Measurements from ENCODE around the gene CEP78.
"Not testable (repeated sequence)": the region's sequence is repeated elsewhere in the genome, so short reads cannot be mapped to it uniquely, and the experiment has no call there.

The CEP78 gene

GRCh38 chr9:78235762-78236550, at the start of gene CEP78:
CEP78 (plus strand) TSS chr9:78236075; CDS start chr9:78236351, 276 bp downstream.
- peaks cover 14% of the 10 kb centered on the region for H3K4me1 ChIP-seq (ENCODE audit: insufficient read depth, low read length)

GRCh38 chr9:78187763-78188484, 48.0 kb upstream of the CEP78 start:
- H3K4me3 ChIP-seq (ENCODE audit: low read length) = no peak overlapping the region
- no peak overlapping the region for H2AFZ ChIP-seq (ENCODE audit: low read depth, low read length)
- H3K9me3 ChIP-seq (ENCODE audit: low read length) = no peaks in the 10 kb centered on the region
- no peaks in the 10 kb centered on the region for H3K36me3 ChIP-seq (ENCODE audit: insufficient read depth, low read length)
- no peaks in the 10 kb centered on the region for H3K4me1 ChIP-seq (ENCODE audit: insufficient read depth, low read length)
- H3K27me3 ChIP-seq (ENCODE audit: insufficient read depth, low read length) = no peaks in the 10 kb centered on the region

More at GRCh38 chr9:78235762-78236550, at the start of gene CEP78:
- peak within 1 kb of the TSS; percentile 98 for H2AFZ ChIP-seq (ENCODE audit: low read depth, low read length)
- peak within 1 kb of the TSS; percentile 79 for H3K4me3 ChIP-seq (ENCODE audit: low read length)
- no peaks in the 10 kb centered on the region for H3K27me3 ChIP-seq (ENCODE audit: insufficient read depth, low read length)
- peaks cover 10% of the 10 kb centered on the region for H3K36me3 ChIP-seq (ENCODE audit: insufficient read depth, low read length)
- no peaks in the 10 kb centered on the region for H3K9me3 ChIP-seq (ENCODE audit: low read length)

- Histone ChIP-seq H3K9me3 (ENCODE audit: low read length) (no peaks in the 10 kb centered on the region), H3K4me1 (ENCODE audit: insufficient read depth, low read length) (no peaks in the 10 kb centered on the region), H3K36me3 (ENCODE audit: insufficient read depth, low read length) (no peaks in the 10 kb centered on the region), H2AFZ (ENCODE audit: low read depth, low read length) (no peak overlapping the region), H3K27me3 (ENCODE audit: insufficient read depth, low read length) (no peaks in the 10 kb centered on the region), H3K4me3 (ENCODE audit: low read length) (no peak overlapping the region)
These were observed 47.3 kb upstream of the CEP78 start for GRCh38 chr9:78188594-78188993.

GRCh38 chr9:78189001-78189400, 46.9 kb upstream of the CEP78 start:
- Histone ChIP-seq H3K4me3 (ENCODE audit: low read length) (no peak overlapping the region), H3K36me3 (ENCODE audit: insufficient read depth, low read length) (no peaks in the 10 kb centered on the region), H3K27me3 (ENCODE audit: insufficient read depth, low read length) (no peaks in the 10 kb centered on the region), H2AFZ (ENCODE audit: low read depth, low read length) (no peak overlapping the region), H3K9me3 (ENCODE audit: low read length) (no peaks in the 10 kb centered on the region), H3K4me1 (ENCODE audit: insufficient read depth, low read length) (no peaks in the 10 kb centered on the region)

GRCh38 chr9:78189461-78189860, 46.4 kb upstream of the CEP78 start:
- no peaks in the 10 kb centered on the region for H3K36me3 ChIP-seq (ENCODE audit: insufficient read depth, low read length)
- H2AFZ ChIP-seq (ENCODE audit: low read depth, low read length) = no peak overlapping the region
- no peak overlapping the region for H3K4me3 ChIP-seq (ENCODE audit: low read length)
- no peaks in the 10 kb centered on the region for H3K27me3 ChIP-seq (ENCODE audit: insufficient read depth, low read length)
- no peaks in the 10 kb centered on the region for H3K9me3 ChIP-seq (ENCODE audit: low read length)
- H3K4me1 ChIP-seq (ENCODE audit: insufficient read depth, low read length) = no peaks in the 10 kb centered on the region

GRCh38 chr9:78191931-78192330, 43.9 kb upstream of the CEP78 start:
- no peak overlapping the region for H3K4me3 ChIP-seq (ENCODE audit: low read length)
- H3K27me3 ChIP-seq (ENCODE audit: insufficient read depth, low read length) = no peaks in the 10 kb centered on the region
- H2AFZ ChIP-seq (ENCODE audit: low read depth, low read length) = no peak overlapping the region
- H3K4me1 ChIP-seq (ENCODE audit: insufficient read depth, low read length) = no peaks in the 10 kb centered on the region
- H3K9me3 ChIP-seq (ENCODE audit: low read length) = no peaks in the 10 kb centered on the region
- H3K36me3 ChIP-seq (ENCODE audit: insufficient read depth, low read length) = no peaks in the 10 kb centered on the region

- H3K9me3 ChIP-seq (ENCODE audit: low read length) = no peaks in the 10 kb centered on the region
- no peaks in the 10 kb centered on the region for H3K4me1 ChIP-seq (ENCODE audit: insufficient read depth, low read length)
- no peak overlapping the region for H2AFZ ChIP-seq (ENCODE audit: low read depth, low read length)
- no peaks in the 10 kb centered on the region for H3K36me3 ChIP-seq (ENCODE audit: insufficient read depth, low read length)
- H3K4me3 ChIP-seq (ENCODE audit: low read length) = no peak overlapping the region
- no peaks in the 10 kb centered on the region for H3K27me3 ChIP-seq (ENCODE audit: insufficient read depth, low read length)
These were observed 39.6 kb upstream of the CEP78 start for GRCh38 chr9:78196258-78196657.

- not testable (repeated sequence) for H3K9me3 ChIP-seq (ENCODE audit: low read length); H3K27me3 ChIP-seq (ENCODE audit: insufficient read depth, low read length); H3K4me3 ChIP-seq (ENCODE audit: low read length); H3K36me3 ChIP-seq (ENCODE audit: insufficient read depth, low read length); H2AFZ ChIP-seq (ENCODE audit: low read depth, low read length); H3K4me1 ChIP-seq (ENCODE audit: insufficient read depth, low read length)
These were observed 34.6 kb upstream of the CEP78 start for GRCh38 chr9:78201158-78201777.

- Histone ChIP-seq H3K4me3 (ENCODE audit: low read length) (no peak overlapping the region), H3K27me3 (ENCODE audit: insufficient read depth, low read length) (no peaks in the 10 kb centered on the region), H3K4me1 (ENCODE audit: insufficient read depth, low read length) (no peaks in the 10 kb centered on the region), H2AFZ (ENCODE audit: low read depth, low read length) (no peak overlapping the region), H3K36me3 (ENCODE audit: insufficient read depth, low read length) (no peaks in the 10 kb centered on the region), H3K9me3 (ENCODE audit: low read length) (no peaks in the 10 kb centered on the region)
These were observed 28.6 kb upstream of the CEP78 start for GRCh38 chr9:78207319-78207718.

GRCh38 chr9:78207901-78208300, 28.0 kb upstream of the CEP78 start:
- no peaks in the 10 kb centered on the region for H3K36me3 ChIP-seq (ENCODE audit: insufficient read depth, low read length)
- H3K9me3 ChIP-seq (ENCODE audit: low read length) = no peaks in the 10 kb centered on the region
- H3K4me1 ChIP-seq (ENCODE audit: insufficient read depth, low read length) = no peaks in the 10 kb centered on the region
- no peaks in the 10 kb centered on the region for H3K27me3 ChIP-seq (ENCODE audit: insufficient read depth, low read length)
- H3K4me3 ChIP-seq (ENCODE audit: low read length) = no peak overlapping the region
- H2AFZ ChIP-seq (ENCODE audit: low read depth, low read length) = no peak overlapping the region

- Histone ChIP-seq H3K36me3 (ENCODE audit: insufficient read depth, low read length) (no peaks in the 10 kb centered on the region), H3K9me3 (ENCODE audit: low read length) (no peaks in the 10 kb centered on the region), H3K4me1 (ENCODE audit: insufficient read depth, low read length) (no peaks in the 10 kb centered on the region), H3K4me3 (ENCODE audit: low read length) (no peak overlapping the region), H2AFZ (ENCODE audit: low read depth, low read length) (no peak overlapping the region), H3K27me3 (ENCODE audit: insufficient read depth, low read length) (no peaks in the 10 kb centered on the region)
These were observed 26.7 kb upstream of the CEP78 start for GRCh38 chr9:78209127-78209526.

- H3K9me3 ChIP-seq (ENCODE audit: low read length) = no peaks in the 10 kb centered on the region
- H3K4me3 ChIP-seq (ENCODE audit: low read length) = no peak overlapping the region
- no peaks in the 10 kb centered on the region for H3K36me3 ChIP-seq (ENCODE audit: insufficient read depth, low read length)
- H3K27me3 ChIP-seq (ENCODE audit: insufficient read depth, low read length) = no peaks in the 10 kb centered on the region
- H3K4me1 ChIP-seq (ENCODE audit: insufficient read depth, low read length) = no peaks in the 10 kb centered on the region
- H2AFZ ChIP-seq (ENCODE audit: low read depth, low read length) = no peak overlapping the region
These were observed 25.0 kb upstream of the CEP78 start for GRCh38 chr9:78210841-78211301.

- H3K4me3 ChIP-seq (ENCODE audit: low read length) = no peak overlapping the region
- no peaks in the 10 kb centered on the region for H3K4me1 ChIP-seq (ENCODE audit: insufficient read depth, low read length)
These were observed 23.0 kb upstream of the CEP78 start for GRCh38 chr9:78212868-78213267.

More at GRCh38 chr9:78212868-78213267, 23.0 kb upstream of the CEP78 start:
- H3K9me3 ChIP-seq (ENCODE audit: low read length) = no peaks in the 10 kb centered on the region
- no peaks in the 10 kb centered on the region for H3K36me3 ChIP-seq (ENCODE audit: insufficient read depth, low read length)
- no peak overlapping the region for H2AFZ ChIP-seq (ENCODE audit: low read depth, low read length)
- no peaks in the 10 kb centered on the region for H3K27me3 ChIP-seq (ENCODE audit: insufficient read depth, low read length)
